ENCODE results near the gene ZNF280C. TPM values are rescaled to one million over a fixed set of nuclear protein-coding genes. Genes with fewer than 3 reads are reported as not detected.
A peak's percentile ranks its signal among the peaks of the same experiment; 100 is the strongest.
"Not testable (repeated sequence)": the region's sequence is repeated elsewhere in the genome, so short reads cannot be mapped to it uniquely, and the experiment has no call there.

Gene ZNF280C, protein sequence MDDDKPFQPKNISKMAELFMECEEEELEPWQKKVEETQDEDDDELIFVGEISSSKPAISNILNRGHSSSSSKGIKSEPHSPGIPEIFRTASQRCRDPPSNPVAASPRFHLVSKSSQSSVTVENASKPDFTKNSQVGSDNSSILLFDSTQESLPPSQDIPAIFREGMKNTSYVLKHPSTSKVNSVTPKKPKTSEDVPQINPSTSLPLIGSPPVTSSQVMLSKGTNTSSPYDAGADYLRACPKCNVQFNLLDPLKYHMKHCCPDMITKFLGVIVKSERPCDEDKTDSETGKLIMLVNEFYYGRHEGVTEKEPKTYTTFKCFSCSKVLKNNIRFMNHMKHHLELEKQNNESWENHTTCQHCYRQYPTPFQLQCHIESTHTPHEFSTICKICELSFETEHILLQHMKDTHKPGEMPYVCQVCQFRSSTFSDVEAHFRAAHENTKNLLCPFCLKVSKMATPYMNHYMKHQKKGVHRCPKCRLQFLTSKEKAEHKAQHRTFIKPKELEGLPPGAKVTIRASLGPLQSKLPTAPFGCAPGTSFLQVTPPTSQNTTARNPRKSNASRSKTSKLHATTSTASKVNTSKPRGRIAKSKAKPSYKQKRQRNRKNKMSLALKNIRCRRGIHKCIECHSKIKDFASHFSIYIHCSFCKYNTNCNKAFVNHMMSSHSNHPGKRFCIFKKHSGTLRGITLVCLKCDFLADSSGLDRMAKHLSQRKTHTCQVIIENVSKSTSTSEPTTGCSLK
- total RNA-seq (2014; rRNA removed; shearing (Covaris generic)): 3.3 and 4.6 TPM in 2 replicates

DNA sequence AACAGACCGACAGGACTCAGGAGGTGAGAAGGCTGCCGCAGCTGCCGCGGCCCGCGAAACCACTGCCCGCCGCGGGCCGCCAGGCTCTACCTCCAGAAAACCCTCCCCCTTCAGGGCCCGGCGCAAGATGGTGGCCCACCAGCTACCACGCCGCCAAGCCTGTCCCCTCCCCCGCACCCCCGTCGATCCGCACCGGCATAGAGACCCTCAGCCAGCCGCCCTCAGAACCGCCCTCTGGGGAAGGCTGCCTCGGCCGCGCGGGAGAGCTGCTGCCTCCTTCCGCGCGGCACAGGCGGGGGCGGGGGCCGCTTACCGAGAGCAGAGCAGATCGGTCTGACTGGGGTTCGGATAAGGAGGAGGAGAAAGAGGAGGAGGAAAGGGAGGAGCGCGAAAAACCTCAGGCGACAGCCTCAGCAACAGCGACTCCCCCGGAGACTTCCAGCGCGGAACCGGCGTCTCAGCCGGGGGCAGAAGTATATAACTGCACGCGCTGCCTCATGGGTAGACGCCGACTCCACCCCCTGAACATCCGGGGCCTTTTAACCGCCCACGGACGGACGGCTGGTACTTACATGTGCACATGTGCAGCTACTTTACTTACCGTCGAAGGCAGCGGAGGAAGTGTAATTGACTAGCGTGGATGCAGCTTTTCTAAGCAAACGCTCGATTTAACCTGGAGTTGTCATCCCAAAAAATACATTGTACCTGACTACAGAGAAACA, at the start of gene ZNF280C:
Gene ZNF280C (minus strand): TSS at position 451 of the 722 bp plus-strand sequence. CDS start 8,450 bp downstream, outside the sequence.
- DNase-seq (ENCODE audit: low spot score): peak; percentile 79

DNA sequence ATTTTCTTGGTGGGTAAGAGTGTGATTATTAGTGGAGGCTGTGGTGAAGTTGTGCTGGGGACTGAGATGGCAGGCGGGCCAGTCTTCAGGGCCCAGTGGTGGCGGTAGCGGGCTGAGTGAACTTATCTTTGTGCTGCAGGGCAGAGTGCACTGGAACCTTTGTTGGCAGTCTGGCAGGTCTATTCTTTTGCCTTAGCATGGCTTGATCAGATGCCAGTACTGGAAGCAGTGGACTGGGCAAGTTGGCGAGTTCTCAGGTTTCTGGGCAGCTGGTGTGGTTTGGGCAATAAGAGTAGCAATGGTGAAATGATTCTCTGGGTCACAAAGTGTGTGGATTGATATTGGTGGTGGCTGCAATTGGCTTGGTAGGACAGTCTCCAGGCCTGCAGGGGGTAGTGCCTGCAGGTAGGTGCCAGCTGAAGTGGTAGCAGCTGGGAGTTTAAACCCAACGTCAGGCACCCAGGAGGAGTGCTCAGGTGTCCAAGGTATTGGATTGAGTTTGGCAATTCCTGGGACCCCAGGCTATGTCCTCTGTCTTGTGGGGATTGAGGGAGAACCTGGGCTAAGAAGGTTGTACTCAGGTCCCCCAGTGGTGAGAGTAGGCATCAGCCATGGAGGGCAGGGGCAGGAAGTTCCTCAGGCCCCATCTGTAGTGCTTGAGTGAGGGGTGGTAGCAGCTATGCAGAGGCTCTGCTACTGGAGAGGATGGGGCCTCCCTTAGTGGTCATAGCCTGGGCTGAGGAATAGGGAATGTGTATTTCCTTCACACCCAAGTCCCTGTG, 36.1 kb upstream of the ZNF280C start:
- no peak for DNase-seq (ENCODE audit: low spot score)

DNA sequence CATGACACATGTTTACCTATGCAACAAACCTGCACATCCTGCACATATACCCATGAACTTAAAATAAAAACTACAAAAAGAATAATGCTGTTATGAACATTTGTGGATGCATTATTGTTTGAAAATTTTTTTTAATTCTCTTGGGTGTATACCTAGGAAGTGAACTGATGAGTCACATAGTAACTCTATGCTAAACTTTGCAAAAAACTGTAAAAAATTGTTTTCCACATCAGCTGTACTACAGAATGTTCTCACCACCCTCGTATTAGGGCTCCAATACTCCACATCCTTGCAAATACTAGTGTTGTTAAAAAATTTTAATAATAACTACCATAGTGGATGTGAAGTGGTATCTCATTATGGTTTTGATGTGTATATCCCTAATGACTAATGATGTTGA, 33.3 kb upstream of the ZNF280C start:
- DNase-seq (ENCODE audit: low spot score): no peak

DNA sequence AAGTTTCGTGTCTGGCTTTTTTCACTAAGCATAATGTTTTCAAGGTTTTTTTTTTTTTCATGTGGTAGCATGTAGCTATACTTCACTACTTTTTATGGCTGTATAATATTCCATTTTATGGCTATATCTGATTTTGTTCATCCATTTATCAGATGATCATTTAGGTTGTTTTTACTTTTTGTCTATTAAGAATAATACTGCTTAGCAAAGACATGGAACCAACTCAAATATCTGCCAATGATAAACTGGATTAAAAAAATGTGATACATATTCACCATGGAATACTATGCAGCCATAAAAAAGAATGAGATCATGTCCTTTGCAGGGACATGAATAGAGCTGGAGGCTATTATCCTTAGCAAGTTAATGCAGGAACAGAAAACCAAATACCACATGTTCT, 32.7 kb upstream of the ZNF280C start:
- no peak for DNase-seq (ENCODE audit: low spot score)

DNA sequence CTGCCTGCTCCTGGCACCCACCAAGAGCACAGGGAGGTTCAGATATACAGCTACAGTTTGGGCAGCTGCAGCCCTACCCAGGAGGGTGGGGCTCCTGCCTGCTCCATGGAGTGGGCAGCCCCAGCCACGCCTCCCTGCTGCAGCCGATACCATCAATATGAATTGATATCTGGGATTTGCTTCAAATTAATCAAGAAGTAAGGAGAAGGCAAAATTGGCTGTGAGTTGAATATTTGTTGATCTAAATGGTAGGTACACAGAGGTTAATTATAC, 31.2 kb upstream of the ZNF280C start:
- DNase-seq (ENCODE audit: low spot score): no peak

DNA sequence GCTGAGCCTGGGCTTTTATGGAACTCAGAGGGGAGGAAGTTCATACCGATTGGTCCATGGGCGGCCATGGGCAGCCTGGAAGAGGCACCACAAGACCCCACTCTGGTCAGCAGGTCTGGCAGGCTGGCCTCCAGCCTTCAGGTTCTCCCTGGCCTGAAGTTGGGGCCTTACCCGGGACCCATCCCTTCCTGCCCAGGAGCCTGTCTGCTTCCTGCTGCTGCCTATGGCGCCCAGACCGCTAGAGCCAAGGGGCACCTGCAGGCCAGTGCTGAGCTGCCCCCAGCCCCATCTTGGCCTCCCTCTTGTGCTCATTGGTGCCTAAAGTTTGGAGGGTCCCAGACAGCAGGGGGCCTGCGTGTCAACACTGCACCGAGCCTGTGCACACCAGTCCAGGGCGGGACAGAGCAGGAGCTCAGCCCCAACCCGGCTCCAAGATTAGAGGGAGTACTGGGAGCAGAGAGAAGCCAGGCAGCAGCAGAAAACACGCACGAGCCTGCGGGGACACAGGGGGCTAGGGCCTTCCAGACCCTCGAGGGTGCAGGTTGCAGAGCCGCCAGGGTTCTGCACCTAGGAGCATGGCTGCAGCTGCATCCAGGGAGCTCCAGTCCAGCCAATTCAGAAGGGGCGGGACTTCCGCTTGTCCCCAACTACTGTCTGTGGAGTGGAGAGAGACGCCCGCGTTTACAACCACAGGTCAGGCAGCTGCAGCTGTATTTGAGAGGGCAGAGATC, 30.7 kb upstream of the ZNF280C start:
- no peak for DNase-seq (ENCODE audit: low spot score)

DNA sequence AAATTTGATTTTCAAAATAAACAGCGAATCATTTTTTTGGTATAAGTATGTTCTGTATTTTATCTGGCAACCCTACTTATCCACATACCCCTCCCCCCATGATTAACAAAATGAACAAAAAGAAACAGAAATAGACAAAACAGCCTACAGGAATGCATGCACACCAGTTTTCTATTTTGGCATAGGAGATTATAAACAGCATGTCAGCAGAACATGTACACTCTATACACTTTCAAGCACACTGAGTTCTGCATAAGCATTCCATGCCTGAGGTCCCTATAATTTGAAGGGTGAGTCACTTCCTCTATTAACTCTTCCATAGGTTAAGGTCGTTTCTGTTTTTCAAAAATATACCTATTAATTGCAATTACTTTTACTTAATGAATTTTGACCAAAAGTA, 28.0 kb upstream of the ZNF280C start:
- DNase-seq (ENCODE audit: low spot score): no peak

DNA sequence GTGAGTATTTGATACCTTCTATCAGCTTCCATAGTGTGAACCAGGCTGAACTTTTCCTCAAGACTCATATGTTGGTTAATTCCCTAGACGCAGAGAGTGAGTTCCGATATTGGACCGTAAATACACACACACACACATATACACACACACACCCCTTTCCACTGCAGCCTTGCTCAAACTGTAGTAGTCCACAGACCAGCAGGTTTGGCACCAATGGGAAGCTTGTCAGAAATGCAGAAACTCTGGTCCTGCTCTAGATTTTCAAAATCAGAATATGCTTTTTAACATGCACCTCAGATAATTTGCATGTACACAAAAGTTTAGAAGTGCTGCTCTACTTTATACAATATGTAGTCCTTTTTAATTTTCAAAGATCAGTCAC, 27.6 kb upstream of the ZNF280C start:
- DNase-seq (ENCODE audit: low spot score): no peak

DNA sequence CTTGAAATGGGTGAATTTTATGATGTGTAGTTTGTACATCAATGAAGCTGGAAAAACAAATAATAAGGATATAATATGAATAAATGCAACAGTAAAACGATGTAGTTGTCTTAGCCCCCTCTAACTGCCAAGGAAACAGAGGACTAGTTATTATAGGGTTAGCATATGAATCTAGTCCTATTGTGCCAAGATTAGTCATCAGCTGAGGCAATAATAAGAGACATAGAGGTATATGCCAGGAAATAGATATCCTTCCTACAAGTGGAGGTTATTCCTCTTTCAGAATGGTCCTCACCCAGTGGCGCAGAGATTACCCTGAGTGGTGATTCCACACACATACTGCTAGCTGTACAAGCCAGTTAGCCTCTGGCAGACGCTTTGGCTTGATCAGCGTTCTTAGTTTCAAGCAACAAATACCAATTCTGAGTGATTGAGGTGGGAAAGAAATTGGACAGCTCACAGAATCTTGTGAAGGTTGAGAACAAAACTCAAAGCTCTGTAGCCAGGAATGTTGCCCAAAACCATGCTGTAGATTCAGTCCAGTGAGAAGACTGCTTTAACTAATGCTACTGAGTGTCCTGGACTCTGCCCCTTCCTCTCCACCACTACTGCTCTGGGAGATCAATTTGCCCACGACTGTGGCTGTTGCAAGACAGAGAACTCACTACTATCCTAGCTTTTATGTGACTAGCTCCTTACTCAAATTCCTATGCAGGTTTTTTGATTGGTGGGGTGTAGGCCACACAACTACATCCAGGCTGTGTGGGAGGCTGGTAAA, 27.0 kb upstream of the ZNF280C start:
- DNase-seq (ENCODE audit: low spot score): no peak

DNA sequence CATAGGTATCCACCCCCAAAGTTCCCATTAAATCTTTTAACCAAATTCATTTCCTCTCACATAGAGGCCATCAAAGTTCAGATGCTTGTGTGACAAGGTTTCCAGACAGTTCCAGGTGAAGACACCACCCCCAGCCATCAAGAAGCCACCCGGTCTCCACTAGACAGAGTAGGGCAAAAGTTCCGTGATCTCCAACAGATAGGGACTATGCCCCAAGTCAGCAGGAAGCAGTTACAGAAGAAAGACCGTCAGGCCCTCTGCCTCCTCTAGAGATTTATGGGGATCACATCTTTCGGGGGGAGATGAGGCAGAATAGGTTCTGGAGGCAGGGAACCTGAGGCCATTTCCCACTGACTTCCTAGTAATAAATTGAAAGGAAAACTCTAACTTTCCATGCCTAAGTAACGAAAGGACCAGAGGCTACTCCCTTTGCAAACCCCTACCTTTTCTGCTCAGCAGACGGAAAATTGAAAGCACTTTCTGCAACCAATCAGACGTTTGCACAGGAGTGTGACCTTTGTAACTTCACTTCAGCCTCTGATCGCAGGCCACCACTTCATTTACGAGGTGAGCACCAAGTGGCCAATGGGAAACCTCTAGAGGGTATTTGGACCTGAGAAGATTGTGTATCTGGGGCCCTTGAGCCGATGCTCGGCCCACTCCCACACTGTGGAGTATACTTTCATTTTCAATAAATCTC, 18.5 kb upstream of the ZNF280C start:
- DNase-seq (ENCODE audit: low spot score): no peak

DNA sequence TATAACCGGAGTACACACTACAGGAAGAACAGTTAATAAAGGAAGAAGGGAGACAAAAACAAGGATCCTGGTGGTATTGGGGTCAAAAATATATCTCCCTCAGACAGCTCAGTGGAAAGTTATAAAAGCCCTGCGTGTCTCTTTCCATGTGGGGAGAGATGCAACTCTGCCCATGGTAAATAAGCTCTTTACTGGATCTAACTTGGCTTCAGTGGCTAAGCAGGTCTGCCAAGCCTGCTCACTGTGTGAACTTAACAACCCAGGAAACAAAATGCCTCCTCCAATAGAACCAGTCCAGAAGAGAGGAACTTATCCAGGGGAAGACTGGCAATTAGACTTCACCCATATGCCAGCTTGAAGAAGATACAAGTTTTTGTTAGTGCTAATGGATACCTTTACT, 17.0 kb upstream of the ZNF280C start:
- DNase-seq (ENCODE audit: low spot score): no peak

DNA sequence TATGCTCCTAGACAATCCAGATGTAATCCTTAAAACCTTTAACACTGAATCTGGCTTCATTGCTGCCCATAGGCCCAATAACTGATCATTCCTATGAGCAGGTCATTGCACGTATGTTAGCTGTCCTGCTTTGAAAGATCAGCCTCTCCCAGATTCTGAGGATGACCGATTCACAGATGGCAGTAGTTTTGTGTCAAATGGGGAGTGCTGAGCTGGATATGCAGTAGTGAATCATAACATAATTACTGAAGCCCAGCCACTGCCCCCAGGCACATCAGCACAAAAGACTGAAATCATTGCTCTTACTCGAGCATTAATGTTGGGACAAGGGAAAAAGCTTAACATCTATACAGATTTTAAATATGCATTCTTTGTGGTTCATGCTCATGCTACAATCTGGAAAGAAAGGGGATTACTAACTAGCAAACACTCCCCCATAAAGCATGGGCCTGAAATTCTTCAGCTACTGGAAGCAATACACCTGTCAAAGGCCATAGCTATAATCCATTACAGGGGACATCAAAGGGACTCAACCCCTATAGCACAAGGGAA, 16.4 kb upstream of the ZNF280C start:
- no peak for DNase-seq (ENCODE audit: low spot score)

DNA sequence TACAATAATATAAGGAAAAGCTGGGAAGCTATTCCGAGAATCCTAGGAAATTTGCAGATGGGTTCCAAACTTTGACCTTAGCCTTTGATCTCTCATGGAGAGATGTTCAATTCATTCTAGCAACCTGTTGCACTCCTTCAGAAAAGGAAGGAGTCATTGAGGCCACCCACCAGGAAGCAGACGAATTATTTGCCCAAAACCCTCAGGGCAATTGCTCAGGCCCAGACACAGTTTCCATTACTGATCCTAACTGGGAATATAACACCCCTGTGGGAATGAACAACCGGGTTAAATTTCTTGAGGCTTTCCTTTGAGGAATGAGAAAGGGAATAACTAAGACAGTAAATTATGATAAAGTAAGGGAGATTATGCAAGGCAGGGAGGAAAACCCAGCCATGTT, 13.5 kb upstream of the ZNF280C start:
- no peak for DNase-seq (ENCODE audit: low spot score)

DNA sequence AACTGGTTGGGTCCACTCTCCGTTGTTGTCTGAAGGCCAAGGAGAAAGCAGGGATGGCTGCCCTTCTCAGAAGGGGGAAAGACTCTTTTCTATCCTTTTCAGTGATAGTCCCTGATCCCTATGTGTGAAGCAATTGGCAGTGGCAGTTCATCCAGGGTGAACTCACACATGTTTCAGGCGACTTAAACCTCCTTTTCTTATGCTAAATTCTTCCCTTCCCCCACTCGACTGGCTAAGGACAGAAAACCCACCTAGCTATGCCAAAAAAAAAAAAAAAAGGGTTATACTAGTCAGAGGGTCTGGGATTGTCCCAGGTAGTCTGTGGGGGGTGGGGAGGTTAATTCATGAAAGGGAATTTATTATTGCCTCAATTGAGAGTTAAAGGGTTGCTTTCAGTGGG, 12.2 kb upstream of the ZNF280C start:
- no peak for DNase-seq (ENCODE audit: low spot score)

DNA sequence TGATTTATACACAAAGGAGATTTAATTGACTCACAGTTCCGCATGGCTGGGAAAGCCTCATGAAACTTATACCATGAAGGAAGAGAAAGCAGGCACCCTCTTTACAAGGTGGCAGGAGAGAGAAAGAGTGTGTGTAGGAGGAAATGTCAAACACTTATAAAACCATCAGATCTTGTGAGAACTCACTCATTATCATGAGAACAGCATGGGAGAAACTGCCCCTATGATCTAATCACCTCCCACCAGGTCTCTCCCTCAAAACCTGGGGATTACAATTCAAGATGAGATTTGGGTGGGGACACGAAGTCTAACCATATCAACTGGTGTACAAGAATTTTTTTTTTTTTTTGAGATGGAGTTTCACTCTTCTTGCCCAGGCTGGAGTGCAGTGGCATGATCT, 3.6 kb upstream of the ZNF280C start:
- DNase-seq (ENCODE audit: low spot score): not testable (repeated sequence)

DNA sequence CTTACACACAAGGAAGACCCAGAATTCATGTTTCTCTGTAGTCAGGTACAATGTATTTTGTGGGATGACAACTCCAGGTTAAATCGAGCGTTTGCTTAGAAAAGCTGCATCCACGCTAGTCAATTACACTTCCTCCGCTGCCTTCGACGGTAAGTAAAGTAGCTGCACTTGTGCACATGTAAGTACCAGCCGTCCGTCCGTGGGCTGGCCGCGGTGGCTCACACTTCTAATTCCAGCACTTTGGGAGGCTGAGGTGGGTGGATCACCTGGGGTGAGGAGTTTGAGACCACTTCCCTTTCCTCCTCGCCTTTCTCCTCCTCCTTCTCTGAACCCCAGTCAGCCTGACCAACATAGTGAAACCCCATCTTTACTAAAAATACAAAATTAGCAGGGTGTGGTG, 692 bp upstream of the ZNF280C start:
- not testable (repeated sequence) for DNase-seq (ENCODE audit: low spot score)

DNA sequence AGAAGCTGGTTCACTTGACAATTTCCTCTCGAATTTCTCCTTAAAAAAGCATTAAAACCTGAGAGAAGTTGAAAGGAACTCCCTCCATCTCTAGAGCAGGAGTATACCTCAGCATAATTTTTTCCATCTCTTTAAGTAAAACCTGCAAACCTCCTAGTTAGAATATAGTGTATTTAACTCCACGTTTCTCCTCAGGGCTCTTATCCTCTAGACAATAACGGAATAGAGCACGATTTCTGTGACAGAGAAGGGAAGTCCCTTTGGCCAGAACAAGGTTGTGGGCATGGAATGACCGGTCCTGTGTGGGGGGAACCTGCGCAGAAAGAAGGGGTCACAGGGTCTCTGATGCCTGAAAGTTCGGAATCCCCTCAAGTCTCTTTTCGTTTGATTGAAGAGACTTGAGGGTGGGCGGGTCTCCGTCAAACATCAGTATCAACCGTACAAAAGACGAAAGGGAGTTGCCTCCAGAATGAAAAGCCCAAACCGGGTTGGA, 697 bp downstream of the ZNF280C start:
- DNase-seq (ENCODE audit: low spot score): no peak

DNA sequence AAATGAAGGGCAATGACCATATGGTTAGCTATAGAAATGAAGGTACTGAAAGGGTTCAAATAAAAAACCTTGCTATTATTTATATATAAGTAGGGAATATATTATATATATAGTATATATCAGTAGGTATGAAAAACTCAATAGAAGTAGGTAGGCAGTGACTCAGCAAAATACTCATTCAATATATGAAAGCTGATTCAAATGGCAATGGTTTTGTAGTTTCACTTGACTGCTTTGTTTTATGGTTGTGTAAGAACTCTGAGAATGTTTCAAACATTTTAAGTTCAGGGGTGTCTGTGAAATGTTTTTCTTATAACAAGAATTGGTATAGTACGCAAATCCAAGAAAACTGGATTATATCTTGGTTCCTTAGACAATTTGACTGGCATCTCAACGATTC, 4.1 kb downstream of the ZNF280C start:
- no peak for DNase-seq (ENCODE audit: low spot score)

DNA sequence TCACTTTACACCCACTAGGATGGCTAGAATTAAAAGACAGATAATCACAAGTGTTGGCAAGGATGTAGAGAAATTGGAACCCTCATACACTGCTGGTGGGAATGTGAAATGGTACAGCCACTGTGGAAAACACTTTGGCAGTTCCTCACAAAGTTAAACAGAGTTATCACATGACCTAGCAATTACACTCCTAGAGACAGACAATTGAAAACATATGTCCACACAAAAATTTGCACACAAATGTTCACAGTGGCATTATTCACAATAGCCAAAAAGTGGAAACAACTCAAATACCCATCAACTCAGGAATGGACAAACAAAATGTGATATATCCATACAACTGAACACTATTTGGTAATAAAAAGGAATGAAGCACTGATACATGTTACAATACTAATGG, 5.7 kb downstream of the ZNF280C start:
- DNase-seq (ENCODE audit: low spot score): no peak

Data from A172 (cell line).